ENCODE data around the gene USP48.

USP48 gene

GRCh38 chr1:21763694-21764419 lies 19.1 kb downstream of the USP48 start:
- in situ Hi-C loops (cut with MboI; ENCODE audit: low sequenced_read_pairs, unreplicated experiment): no loop called here
- no peak for TF ChIP-seq CTCF (IDR thresholded peaks at IDR 0.05; ENCODE audit: borderline replicate concordance, control extremely low read depth, extremely low read depth, insufficient read depth, missing control alignments)
- DNase-seq (ENCODE audit: low spot score): no peak

GRCh38 chr1:21763236-21763635 lies 19.7 kb downstream of the USP48 start:
- DNase-seq (ENCODE audit: low spot score): no peak
- in situ Hi-C loops (cut with MboI; ENCODE audit: low sequenced_read_pairs, unreplicated experiment): no loop called here
- no peak for TF ChIP-seq CTCF (IDR thresholded peaks at IDR 0.05; ENCODE audit: borderline replicate concordance, control extremely low read depth, extremely low read depth, insufficient read depth, missing control alignments)

GRCh38 chr1:21762022-21762404 lies 20.9 kb downstream of the USP48 start:
- in situ Hi-C loops (cut with MboI; ENCODE audit: low sequenced_read_pairs, unreplicated experiment): no loop called here
- no peak for DNase-seq (ENCODE audit: low spot score)
- no peak for TF ChIP-seq CTCF (IDR thresholded peaks at IDR 0.05; ENCODE audit: borderline replicate concordance, control extremely low read depth, extremely low read depth, insufficient read depth, missing control alignments)

- in situ Hi-C loops (cut with MboI; ENCODE audit: low sequenced_read_pairs, unreplicated experiment): no loop called here
- no peak for DNase-seq (ENCODE audit: low spot score)
- no peak for TF ChIP-seq CTCF (IDR thresholded peaks at IDR 0.05; ENCODE audit: borderline replicate concordance, control extremely low read depth, extremely low read depth, insufficient read depth, missing control alignments)
These were observed 21.9 kb downstream of the USP48 start for GRCh38 chr1:21761052-21761451.

- no peak for TF ChIP-seq CTCF (IDR thresholded peaks at IDR 0.05; ENCODE audit: borderline replicate concordance, control extremely low read depth, extremely low read depth, insufficient read depth, missing control alignments)
- in situ Hi-C loops (cut with MboI; ENCODE audit: low sequenced_read_pairs, unreplicated experiment): no loop called here
- no peak for DNase-seq (ENCODE audit: low spot score)
These were observed 23.1 kb downstream of the USP48 start for GRCh38 chr1:21759818-21760217.

- no peak for DNase-seq (ENCODE audit: low spot score)
- in situ Hi-C loops (cut with MboI; ENCODE audit: low sequenced_read_pairs, unreplicated experiment): no loop called here
- TF ChIP-seq CTCF (IDR thresholded peaks at IDR 0.05; ENCODE audit: borderline replicate concordance, control extremely low read depth, extremely low read depth, insufficient read depth, missing control alignments): no peak
These were observed 23.8 kb downstream of the USP48 start for GRCh38 chr1:21759182-21759581.
